Measurements from ENCODE around the gene GZMA.
"Not testable (repeated sequence)": the region's sequence is repeated elsewhere in the genome, so short reads cannot be mapped to it uniquely, and the experiment has no call there.

The GZMA gene

GRCh38 chr5:55102348-55102747 is at the start of gene GZMA:
Gene GZMA (plus strand): TSS chr5:55102646. CDS start chr5:55102683, 37 bp downstream.
- no peak for DNase-seq

DNA sequence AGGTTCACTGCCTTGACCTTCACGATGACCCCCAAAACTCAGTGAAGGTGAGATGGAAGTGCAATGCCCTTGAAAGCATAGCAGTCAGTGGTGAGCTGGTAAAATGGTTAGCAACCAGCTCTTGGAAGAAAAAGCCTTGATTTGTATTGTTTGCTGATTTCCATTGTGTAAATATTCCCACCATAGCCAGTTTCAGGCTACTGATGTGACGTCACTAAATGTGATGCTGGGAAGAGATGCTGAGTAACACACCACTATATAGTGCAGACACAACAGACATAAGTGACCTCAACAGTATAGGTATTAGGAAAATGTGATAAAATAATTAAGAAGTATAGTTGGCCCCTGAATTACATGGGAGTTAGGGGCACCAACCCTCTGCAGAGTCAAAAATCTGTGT is 47.3 kb upstream of the GZMA start:
- DNase-seq = no peak

- no peak for DNase-seq
Measured at GRCh38 chr5:55062039-55062779, 40.2 kb upstream of the GZMA start.

GRCh38 chr5:55063220-55063863 is 39.1 kb upstream of the GZMA start:
- no peak for DNase-seq

- no peak for DNase-seq
Measured at GRCh38 chr5:55063899-55064298, 38.5 kb upstream of the GZMA start.

GRCh38 chr5:55064523-55064922 is 37.9 kb upstream of the GZMA start:
- no peak for DNase-seq

DNA sequence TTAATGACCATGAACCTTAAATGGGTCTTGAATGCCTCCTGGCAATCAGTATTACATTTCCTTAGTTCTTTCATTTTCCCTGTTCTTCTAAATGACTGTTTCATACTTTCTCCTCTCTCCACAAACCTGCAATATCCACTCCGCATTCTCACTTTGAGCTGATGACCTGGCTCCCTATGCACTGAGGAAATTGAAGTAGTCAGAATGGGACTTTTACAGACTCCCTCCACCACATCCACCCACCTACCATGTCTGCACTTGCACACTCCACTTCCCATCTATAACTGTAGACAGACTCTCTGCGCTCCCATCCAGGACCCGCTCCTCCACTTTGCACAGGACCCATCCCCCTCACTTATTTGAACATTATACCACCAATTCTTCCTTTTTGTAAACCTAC is 36.2 kb upstream of the GZMA start:
- no peak for DNase-seq

DNA sequence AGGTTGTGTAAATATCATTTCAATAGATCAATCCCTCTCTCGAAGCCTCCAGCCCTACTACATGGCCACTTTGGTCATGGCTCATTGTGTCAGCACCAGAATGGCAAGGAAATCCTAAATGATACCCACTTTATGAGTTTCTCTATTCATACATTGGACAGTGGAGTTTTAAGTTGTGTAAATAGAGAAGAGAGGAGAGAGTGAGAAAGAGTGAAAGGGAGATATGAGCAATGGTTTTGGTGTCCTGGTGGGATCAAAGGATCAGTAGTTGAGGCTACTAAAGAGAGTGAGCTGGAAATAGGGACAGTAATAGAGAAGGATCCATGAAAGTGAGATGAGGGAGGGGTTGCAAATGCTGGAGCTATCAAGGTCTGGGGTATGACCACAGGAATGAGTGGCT is 31.5 kb upstream of the GZMA start:
- DNase-seq = no peak

DNA sequence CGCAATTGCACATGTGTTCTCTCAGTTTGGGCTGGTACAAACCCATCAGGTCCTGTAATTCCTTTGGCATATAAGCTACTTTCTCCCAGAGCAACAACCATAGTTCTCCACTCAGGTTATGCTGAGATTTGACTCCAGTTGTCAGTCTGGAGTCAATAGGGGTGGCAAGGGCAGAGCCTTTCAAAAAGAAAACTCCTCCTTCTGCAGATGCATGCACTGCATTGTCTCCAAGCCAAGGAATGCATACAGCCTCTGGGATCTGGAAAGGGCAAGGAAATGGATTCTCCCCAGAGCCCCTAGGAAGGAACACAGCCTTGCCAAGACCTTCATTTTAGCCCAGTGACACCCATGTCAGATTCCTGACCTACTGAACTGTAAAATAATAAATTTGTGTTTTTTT is 31.0 kb upstream of the GZMA start:
- DNase-seq = no peak

DNA sequence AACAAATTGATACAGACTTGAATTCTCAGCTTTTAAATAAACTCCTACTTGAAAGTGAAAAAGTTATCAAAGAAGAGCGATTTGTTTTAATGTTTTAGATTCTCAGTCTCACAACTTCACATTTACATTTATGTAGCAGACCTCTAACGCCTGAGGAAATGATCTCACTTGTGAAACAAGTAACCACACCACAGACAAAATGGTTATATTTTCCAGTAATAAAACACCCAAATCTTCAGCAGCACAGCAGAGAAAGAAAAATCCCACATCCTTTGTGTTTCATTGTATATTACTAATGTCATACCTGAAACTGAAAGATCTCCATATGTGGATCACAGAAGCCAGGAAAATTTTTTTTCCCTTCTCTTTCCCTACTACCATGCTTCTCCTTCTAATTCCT is 29.8 kb upstream of the GZMA start:
- no peak for DNase-seq

DNA sequence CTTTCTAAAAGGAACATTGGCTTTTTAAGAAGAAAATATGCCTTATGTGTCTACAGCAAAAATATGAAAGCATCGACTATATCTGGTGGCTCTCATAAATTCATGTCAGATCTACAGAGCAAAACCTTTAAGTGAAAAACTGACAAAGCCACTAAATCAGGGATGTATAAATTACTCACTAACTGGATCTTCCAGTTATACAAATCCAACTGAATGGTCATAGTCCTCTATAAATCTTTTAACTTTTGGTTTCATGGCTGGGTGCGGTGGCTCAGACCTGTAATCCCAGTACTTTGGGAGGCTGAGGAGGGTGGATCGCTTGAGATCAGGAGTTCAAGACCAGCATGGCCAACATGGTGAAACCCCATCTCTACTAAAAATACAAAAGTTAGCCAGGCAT is 29.2 kb upstream of the GZMA start:
- DNase-seq = no peak

- no peak for DNase-seq
Measured at GRCh38 chr5:55081541-55081940, 20.9 kb upstream of the GZMA start.

DNA sequence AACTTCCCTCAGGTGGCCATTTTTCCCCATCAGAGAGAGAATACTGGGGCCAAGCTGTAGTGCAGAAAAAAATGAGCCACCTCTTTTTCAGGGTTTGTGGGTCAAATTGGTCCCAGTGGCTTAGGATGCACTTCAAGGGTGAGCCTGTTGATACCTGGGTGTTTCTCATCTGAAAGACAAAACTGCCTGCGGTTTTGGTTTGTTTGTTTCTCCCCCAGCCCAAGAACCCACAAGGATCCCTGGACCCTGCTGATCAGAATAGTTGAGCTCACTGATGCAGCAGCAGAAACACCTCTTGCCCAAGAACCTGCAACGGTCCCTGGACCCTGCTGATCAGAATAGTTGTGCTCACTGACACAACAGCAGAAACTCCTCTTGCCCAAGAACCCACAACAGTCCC is 13.1 kb upstream of the GZMA start:
- DNase-seq = not testable (repeated sequence)

GRCh38 chr5:55091011-55091410 is 11.4 kb upstream of the GZMA start:
- DNase-seq = not testable (repeated sequence)

- no peak for DNase-seq
Measured at GRCh38 chr5:55096182-55096581, 6.3 kb upstream of the GZMA start.

- DNase-seq = no peak
Measured at GRCh38 chr5:55096861-55097260, 5.6 kb upstream of the GZMA start.

DNA sequence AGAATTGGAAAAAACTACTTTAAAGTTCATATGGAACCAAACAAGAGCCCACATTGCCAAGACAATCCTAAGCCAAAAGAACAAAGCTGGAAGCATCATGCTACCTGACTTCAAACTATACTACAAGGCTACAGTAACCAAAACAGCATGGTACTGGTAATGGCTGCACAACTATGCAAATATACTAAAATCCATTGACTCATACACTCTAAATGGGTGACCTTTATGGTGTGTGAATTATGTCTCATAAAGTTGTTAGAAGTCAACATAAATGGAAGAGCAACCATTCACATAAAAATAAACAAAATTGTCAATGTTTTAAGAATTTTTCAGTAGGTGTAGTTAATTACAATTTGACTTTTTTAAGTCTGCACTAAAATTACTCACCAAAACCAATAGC is 1.3 kb upstream of the GZMA start:
- DNase-seq = not testable (repeated sequence)

DNA sequence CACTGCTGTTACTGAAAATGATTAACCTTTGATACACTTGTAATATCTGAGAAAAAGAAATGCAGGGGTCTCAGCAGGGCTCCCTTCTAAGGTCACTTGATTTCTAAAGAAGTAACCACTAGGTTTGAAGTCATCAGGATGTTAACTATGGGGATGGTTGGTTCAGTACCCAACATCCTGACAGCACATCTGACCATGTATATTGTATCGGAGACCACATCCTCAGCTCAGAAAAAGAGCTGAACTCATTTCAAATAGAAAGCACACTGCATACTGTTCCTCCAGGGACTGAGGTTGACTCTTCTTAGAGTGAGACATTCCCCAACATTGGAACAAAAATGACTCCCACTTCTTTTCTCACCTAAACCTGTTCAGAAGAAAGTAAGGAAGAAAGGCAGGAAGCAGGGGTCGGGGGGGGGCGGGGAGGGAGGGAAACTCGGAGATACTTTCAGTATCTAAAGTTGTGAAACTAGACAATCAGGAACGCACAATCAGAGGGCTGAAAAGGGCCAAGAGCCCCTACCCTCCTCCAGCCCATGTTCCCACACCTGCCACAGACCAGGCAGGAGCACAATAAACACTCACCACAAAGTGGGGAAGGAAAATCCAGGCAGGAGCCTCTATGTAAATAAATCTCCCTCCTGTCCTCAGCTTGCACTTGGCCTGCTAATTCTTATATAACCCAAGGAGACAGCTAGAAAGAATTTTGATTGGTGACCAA is 730 bp upstream of the GZMA start:
- DNase-seq = no peak

GRCh38 chr5:55104036-55104772 is 1.8 kb downstream of the GZMA start:
- no peak for DNase-seq

DNA sequence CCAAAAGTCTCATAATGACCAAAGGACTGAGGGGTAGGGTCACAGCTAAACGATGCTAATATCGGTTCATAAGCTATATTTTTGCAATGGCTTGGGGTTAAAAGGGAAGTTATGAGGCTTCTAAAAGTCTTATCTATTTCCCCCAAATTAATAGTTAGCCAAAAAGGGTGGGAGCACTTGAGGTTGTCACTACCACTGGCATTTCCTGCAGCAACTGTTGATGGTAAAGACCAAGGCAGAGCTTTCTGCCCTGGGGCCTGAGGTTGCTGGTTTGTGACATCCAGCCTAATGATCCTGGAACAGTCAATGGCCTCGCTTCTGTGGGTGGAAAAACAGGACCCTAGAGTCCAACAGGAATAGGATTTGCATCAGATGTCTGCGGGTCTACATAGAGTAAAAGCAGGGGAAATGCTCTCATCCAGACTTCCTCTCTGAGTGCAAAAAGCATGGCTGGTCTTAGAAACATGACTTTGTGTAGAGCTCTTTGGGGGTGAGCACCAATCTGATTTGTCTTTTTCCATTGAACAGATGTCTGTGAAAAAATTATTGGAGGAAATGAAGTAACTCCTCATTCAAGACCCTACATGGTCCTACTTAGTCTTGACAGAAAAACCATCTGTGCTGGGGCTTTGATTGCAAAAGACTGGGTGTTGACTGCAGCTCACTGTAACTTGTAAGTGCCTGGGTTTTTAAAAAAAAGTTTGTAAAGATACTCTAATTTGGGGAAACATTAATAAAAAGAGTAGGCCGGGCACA is 2.7 kb downstream of the GZMA start:
- no peak for DNase-seq

- DNase-seq = not testable (repeated sequence)
Measured at GRCh38 chr5:55105976-55106375, 3.5 kb downstream of the GZMA start.

GRCh38 chr5:55108661-55109060 is 6.2 kb downstream of the GZMA start:
- no peak for DNase-seq

DNA sequence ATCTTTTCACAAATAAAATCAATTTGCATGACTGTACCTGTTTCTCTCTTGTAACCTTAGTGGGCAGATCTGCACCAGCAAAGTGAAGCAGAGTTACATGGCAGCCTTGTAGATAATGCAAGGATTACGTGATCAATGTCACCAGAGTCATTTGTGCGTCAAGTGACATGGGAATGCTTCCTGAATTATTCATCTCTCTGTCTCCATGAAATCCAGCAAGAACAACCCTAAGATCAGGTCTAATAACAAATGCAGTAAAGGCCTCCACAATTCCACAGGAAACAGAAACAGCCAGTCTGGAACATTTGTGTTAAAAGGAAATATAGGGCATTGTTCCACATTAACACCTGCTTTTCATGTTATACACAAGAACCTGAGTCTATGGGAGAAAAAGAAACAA is 7.8 kb downstream of the GZMA start:
- DNase-seq = no peak

All from RPMI8226 (cell line).